Left kidney (tissue), 2 donors: ENCODE results near the gene ID1. TPM values are rescaled to one million over a fixed set of nuclear protein-coding genes. Genes with fewer than 3 reads are reported as not detected.
A peak's percentile ranks its signal among the peaks of the same experiment; 100 is the strongest.
"Not testable (repeated sequence)": the region's sequence is repeated elsewhere in the genome, so short reads cannot be mapped to it uniquely, and the experiment has no call there.

Experiments
- DNase-seq: peaks from one replicate; pipeline ENCODE4 v3.0.0-alpha.2; 2013
- polyA plus RNA-seq: library from polyadenylated mRNA; unstranded; fragments of 120-200 nt; gene quantifications from one replicate; pipeline ENCODE4 v1.2.1, GENCODE V29; 2013; ENCODE audit not compliant: insufficient read length

Gene ID1
- polyA plus RNA-seq, 1 donor: 132 TPM

- DNase-seq: not testable (repeated sequence)
Measured at GRCh38 chr20:31596412-31596715, 8.7 kb upstream of the ID1 start.

- DNase-seq: no peak
Measured at GRCh38 chr20:31596831-31597480, 8.1 kb upstream of the ID1 start.

DNA sequence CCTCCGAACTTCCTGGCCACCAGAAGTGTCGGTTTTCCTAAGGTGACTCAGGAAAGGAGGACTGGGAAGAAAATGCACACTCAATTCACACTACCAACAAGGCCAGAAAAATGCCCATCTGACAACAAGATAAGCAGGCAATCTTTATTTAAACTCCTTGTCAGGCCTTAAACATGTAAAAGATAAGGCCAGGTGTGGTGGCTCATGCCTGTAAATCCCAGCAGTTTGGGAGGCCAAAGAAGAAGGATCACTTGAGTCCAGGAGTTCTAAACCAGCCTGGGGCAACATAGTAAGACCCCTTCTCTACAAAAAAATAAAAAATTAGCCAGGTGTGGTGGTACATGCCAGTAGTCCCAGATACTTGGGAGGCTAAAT lies 7.6 kb upstream of the ID1 start:
- DNase-seq: no peak

DNA sequence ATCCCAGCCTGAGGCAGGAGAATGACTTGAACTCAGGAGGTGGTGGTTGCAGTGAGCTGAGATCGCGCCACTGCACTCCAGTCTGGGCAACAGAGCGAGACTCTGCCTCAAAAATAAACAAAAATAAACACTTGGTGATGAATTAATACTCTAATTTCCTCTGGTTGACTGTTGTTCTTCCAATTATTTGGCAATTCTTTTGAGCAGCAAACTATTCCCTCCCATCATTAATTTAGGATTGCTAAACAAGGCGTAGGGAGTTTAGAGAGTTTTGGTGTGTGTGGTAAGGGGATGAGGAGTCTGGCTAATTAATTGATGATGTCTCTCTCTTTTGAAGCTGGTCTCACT lies 2.7 kb upstream of the ID1 start:
- DNase-seq: no peak

DNA sequence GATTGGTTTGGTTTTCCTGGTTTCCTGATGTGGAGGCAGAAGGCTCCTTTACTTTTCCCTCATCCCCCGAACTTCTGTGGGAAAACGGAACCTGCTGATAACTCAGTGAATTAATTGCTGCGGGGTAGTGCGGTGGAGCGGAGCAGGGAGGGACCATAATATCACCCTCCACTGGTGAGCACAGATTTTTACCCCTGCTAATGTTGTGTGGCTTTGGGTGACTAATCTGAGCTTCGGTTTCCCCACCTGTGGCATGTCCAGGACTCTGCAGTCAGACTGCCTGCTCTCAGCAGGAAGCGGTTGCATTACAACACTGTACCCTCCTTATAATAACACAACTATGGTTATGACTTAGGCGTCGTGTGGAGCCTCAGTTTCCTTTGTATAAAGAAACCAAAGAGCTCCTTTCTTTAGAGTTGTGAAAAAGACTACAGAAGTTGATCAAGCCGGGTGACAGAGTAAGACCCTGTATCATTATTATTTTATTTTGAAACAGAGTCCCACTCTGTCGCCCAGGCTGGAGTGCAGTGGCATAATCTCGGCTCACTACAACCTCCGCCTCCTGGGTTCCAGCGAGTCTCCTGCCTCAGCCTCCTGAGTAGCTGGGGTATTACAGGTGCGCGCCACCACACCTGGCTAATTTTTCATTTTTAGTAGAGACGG lies 2.2 kb upstream of the ID1 start:
- no peak for DNase-seq

DNA sequence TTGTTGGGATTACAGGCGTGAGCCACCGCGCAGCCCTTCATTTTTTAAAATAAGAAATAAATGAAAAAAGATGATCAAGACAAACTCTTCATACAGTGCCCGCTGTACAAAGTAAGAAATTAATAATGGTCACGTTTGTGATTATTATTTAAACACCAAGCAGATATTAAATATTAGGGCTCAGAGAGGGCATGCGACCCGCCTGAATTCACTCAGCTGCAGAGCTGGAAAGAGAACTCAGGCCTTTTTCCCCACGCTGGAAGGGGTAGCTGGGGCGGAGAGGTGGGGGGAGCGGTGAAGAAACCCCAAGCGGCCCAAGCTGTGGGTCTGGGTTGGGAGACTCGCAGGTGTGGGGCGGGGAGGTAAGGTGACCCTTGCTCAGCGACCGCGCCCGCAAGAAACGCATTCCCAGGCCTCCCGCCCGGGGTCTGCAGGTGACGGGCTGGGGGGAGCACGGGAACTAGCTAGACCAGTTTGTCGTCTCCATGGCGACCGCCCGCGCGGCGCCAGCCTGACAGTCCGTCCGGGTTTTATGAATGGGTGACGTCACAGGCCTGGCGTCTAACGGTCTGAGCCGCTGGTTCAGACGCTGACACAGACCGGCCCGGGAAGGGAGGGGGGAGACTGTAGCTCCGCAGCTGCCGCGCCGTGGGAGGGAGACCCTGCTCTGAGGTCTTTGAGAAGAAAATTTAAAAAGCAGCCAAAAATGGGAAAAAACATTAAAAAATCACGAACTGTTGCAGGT lies 1.1 kb upstream of the ID1 start:
- peak; percentile 99 for DNase-seq

DNA sequence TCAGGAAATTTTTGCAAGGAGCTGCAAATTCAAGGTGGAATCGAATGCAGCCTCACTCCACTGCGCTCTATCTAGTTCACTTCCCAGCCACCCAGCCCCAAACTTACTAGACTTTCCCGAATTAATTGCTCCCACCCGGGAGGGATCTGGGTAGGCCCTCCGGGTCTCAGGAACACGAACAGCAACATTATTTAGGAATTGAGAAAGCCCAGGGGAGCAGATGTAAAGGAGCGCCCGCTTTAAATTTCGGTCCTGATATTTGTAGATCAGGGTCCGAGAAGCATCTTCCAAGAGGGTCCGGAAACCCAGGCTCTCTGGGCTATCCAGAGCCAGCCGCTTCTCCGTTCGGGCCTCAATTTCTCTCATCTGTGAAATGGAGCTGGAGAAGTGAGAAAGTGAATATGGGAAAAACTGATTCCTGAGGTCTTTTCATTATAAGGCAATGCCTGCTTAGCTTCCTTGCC lies 490 bp upstream of the ID1 start:
- DNase-seq: no peak

DNA sequence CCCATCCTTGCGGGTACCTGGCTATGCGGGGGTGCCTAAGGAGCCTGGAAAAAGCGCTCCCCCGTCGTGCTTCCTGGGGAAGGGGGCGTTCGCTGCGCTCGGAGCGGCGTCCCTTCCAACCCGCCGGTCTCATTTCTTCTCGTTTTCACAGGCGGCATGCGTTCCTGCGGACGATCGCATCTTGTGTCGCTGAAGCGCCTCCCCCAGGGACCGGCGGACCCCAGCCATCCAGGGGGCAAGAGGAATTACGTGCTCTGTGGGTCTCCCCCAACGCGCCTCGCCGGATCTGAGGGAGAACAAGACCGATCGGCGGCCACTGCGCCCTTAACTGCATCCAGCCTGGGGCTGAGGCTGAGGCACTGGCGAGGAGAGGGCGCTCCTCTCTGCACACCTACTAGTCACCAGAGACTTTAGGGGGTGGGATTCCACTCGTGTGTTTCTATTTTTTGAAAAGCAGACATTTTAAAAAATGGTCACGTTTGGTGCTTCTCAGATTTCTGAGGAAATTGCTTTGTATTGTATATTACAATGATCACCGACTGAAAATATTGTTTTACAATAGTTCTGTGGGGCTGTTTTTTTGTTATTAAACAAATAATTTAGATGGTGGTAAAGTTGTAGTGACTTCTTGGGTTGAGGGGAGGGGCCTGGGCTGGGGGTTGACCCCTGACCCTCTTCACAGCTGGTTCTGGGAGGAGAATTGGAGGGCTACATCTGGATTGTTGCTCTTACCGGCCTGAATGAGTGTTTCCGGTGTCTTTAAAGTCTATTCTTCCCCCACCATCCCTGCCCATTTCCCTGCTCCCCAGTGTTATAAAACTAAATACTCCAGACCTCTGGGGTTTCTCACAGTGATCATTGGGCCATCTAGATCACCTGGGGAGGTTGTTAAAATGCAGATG lies 1.1 kb downstream of the ID1 start:
- DNase-seq: no peak

- DNase-seq: no peak
Measured at GRCh38 chr20:31606804-31607639, 1.9 kb downstream of the ID1 start.

DNA sequence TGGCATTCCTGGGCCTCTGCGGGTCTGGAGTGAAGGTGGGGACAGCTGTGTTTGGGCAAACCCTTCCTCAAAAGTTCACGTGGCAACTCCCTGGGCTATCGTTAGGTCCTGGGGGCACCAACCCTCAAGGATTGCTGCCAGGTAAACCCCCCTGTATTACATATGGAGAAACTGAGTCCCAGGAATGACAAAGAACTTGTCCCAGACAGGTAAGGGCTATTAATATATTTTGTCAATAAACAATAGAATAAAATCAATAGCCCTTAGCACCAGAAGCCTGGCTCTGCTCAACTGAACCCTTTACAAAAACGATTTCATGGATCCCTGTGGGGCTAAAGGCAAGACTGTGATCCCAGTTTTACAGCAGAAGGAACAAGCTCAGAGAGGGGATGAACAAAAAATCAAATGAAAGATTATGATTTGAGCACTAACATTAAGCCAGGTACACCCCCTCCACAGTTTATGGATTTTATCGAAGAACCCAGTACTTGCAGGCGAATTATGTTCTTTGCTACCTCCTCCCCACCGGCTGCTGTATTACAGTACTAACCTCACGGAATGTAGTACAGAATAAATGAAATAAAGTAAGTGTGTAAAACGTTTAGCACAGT lies 2.7 kb downstream of the ID1 start:
- DNase-seq: no peak

DNA sequence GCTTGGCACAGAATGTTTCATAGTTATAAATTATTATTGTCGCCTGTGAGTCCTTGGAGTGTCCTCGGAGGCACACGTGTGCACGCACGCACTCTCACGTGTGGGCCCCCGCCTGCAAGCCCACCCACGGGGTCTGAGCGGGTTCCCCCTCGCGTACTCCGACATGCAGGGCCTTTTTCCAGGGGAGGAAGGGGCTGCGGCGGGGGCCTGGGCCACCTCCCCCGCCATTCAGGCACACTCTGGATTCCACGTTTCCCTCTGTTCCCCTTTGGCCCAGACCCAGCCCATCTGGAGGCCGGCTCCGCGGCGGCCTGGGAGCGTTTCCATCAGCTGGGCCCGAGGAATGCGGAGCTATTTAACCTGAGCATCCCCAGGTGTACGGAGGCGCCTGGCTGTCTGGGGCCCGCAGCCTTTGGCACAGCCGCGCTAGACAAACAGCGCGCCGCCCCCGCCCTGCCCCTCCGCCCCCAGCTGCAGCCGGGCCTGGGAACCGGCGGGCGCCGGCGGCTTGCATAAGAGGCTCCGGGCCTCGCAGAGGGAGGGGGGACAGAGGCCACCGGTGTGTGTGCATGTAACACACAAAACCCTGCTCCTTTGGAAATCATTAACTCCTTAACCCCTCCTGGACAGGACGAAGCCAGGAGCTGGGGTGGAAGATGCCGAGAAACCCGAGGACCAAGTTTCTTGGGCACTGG lies 3.3 kb downstream of the ID1 start:
- peak; percentile 93 for DNase-seq

DNA sequence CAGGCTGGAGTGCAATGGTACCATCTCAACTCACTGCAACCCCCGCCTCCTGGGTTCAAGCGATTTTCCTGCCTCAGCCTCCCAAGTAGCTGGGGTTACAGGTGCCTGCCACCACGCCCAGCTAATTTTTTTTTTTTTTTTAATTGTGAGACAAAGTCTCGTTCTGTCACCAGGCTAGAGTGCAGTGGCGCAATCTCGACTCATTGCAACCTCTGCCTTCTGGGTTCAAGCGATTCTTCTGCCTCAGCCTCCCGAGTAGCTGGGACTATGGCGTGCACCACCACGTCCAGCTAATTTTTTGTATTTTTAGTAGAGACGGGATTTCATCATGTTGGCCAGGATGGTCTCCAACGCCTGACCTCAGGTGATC lies 7.2 kb downstream of the ID1 start:
- not testable (repeated sequence) for DNase-seq

DNA sequence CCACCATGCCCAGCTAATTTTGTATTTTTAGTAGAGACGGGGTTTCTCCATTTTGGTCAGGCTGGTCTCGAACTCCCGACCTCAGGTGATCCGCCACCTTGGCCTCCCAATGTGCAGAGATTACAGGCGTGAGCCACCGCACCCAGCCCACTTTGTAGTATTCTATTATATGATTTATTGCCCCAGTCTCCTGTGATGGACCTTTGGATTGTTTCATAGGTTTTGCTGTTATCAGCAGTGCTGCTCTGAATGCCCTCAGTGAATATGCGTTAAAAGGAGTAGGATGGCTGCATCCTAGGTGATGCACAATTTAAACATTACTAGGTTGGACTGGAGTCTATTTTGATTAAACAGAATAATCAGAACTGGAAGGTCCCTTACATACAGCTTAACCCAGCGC lies 10.3 kb downstream of the ID1 start:
- DNase-seq: no peak

- DNase-seq: no peak
Measured at GRCh38 chr20:31617432-31618104, 12.5 kb downstream of the ID1 start.

GRCh38 chr20:31620246-31620645 lies 15.2 kb downstream of the ID1 start:
- no peak for DNase-seq

DNA sequence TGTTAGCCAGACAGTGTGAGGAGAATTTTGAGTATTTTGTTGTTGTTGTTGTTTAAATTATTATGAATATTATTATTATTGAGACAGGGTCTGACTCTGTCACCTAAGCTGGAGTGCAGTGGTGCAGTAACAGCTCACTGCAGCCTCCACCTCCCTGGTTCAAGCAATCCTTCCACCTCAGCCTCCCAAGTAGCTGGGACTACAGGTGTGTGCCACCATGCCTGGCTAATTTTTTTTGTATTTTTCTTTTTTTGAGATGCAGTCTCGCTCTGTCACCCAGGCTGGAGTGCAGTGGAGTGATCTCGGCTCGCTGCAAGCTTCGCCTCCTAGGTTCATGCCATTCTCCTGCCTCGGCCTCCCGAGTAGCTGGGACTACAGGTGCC lies 18.0 kb downstream of the ID1 start:
- not testable (repeated sequence) for DNase-seq

GRCh38 chr20:31626534-31626933 lies 21.4 kb downstream of the ID1 start:
- DNase-seq: not testable (repeated sequence)

DNA sequence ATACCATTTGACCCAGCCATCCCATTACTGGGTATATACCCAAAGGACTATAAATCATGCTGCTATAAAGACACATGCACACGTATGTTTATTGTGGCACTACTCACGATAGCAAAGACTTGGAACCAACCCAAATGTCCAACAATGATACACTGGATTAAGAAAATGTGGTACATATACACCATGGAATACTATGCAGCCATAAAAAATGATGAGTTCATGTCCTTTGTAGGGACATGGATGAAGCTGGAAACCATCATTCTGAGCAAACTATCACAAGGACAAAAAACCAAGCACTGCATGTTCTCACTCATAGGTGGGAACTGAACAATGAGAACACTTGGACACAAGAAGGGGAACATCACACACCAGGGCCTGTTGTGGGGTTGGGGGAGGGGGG lies 23.0 kb downstream of the ID1 start:
- DNase-seq: not testable (repeated sequence)

- DNase-seq: no peak
Measured at GRCh38 chr20:31630187-31630790, 25.2 kb downstream of the ID1 start.
